HG03175 (cell line): Measurements from ENCODE around the gene FGF3.
"Not testable (repeated sequence)": the region's sequence is repeated elsewhere in the genome, so short reads cannot be mapped to it uniquely, and the experiment has no call there.

Source experiments
- ATAC-seq: cut with Tn5 transposase; IDR thresholded peaks from one replicate; pipeline ENCODE4 v1.9.1; 2021; ENCODE audit warnings: mild to moderate bottlenecking, moderate library complexity; ENCODE audit not compliant: unreplicated experiment

FGF3 gene

GRCh38 chr11:69774354-69775162 is 44.7 kb downstream of the FGF3 start:
- no peak for ATAC-seq

- ATAC-seq = no peak
Observed at GRCh38 chr11:69773626-69774353, 45.4 kb downstream of the FGF3 start.

GRCh38 chr11:69771466-69771865 is 47.8 kb downstream of the FGF3 start:
- ATAC-seq = no peak

GRCh38 chr11:69770540-69770939 is 48.7 kb downstream of the FGF3 start:
- ATAC-seq = no peak

GRCh38 chr11:69765498-69765995 is 53.7 kb downstream of the FGF3 start:
- no peak for ATAC-seq

GRCh38 chr11:69764918-69765317 is 54.3 kb downstream of the FGF3 start:
- not testable (repeated sequence) for ATAC-seq

- ATAC-seq = no peak
Observed at GRCh38 chr11:69760319-69760718, 58.9 kb downstream of the FGF3 start.
